Fibroblast of skin of back (primary cell): ENCODE results near the gene FARS2.
A peak's percentile ranks its signal among the peaks of the same experiment; 100 is the strongest.

Source experiments
- DNase-seq: peaks from one replicate; pipeline ENCODE4 v3.0.0-alpha.2; 2013

FARS2 gene

DNA sequence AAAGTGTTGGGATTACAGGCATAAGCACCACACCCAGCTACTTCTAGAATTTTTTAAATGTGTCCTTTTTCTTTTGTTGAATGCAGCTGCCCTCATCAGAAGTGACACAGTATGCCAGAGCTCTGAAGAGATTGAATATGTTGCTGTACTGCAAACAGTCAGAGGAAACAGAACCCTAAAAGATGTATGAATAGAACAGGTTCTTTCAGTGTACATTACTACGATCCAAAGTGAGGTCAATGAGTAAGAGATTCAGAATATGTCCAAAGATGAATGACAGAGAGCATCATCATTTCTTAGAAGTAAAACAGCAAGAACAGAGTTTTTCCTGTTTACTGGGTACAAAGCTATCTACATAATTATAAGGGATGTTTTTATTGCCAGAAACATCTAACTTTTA, 476.9 kb downstream of the FARS2 start:
- no peak for DNase-seq

DNA sequence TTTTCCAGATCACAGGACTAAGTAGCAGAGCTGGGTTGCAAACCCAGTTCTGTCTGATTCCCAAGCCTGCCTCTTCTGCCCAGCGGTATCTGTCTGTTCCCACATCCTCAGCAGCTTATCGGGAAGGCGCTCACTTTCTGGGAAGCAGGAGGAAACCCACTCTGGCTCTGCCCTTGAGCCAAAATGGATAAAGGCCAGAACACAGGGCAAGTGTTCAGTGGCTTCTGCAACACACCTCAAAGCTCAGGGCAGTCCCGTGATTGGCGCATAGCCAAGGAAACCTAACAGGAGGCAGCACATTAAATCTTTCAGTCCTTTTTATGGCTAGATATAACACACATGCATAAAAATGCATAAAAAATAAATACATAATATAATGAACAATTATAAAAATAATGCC, 483.2 kb downstream of the FARS2 start:
- DNase-seq, result no peak

DNA sequence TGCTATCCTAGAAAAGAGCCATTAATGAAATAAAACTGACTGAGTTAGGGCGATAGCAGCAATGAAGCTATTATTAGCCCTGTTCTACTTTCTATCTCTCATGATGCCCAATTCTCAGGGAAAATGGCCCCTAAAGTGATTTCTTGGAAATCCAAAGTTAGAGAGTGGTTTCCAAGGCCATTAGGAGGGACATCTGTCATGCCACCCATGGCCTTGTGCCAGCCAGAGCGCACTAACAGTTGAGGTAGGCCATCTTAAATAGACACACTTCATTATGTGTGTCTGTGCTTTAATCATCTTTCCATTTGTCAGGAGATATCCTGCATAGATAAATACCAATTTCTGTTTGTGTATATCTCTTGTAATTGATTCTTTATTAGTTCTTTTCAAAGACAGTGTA, 483.8 kb downstream of the FARS2 start:
- DNase-seq, result no peak

- DNase-seq, result no peak
These were observed 484.9 kb downstream of the FARS2 start for GRCh38 chr6:5746053-5746758.

- no peak for DNase-seq
These were observed 485.4 kb downstream of the FARS2 start for GRCh38 chr6:5746759-5747130.

DNA sequence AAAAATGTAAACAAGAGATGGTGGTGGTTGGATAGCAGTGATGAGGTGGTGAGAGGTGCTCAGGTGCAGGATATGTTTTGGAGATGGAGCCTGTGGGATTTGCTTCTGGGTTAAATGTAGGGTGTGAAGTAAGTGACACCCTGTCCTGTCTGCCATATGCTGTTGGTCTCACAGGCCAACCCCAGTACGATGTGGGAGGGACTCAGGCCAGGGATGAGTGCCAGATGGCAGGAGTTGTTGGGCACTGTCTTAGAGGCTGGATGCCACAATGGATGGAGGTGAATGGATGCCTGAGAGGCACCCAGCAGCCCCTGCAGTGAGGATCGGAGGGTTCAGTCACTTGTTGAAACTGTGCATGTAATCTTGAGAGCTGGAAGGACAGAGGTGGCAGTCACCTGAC, 486.1 kb downstream of the FARS2 start:
- DNase-seq, result no peak

DNA sequence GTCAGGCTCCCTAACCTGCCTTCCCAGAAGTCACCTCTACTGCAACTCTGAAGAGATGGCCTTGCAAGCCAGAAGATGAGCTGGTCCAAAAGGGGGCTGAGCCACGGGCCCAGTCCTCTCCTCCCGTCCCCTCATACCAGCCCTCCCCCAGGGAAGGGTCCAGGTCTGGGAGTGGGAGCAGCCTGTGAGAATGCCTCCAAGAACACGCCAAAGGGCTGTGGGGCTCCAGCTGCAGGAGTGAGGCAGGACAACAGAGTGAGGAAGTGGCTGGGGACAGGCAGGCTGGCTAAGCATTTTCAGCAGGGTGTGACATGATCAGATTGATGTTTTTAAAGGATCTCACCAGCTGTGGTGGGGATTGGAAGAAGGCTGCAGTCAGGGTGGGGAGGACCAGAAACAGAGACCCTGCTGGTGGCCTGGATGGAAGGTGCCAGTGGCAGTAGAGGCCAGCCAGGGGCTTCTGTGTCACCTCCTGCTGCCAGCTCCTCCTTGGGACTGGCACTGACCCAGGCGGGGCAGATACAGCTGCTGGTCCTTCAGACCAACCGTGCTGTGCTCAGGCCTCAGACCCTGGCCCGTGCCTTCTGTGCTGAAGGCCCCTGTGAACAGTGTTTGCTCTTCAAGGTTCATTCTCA, 487.8 kb downstream of the FARS2 start:
- no peak for DNase-seq

GRCh38 chr6:5749651-5750215, 488.4 kb downstream of the FARS2 start:
- DNase-seq, result no peak

GRCh38 chr6:5751525-5752390, 490.4 kb downstream of the FARS2 start:
- peak; percentile 26 for DNase-seq

DNA sequence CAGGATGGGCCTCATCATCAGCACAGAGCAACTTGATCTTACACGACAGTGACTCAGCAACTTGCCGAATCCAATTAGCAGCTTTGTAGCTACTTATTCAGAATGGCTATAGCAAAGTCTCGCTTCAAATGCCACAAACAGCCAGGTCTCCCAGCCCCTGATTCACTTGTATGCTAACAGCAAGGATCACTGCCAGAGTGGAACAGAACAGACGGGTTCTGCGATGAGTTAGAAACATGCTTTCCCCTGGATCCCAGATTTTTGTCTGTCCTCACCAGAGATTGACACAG, 491.0 kb downstream of the FARS2 start:
- DNase-seq, result peak; percentile 83

GRCh38 chr6:5753209-5753608, 491.9 kb downstream of the FARS2 start:
- no peak for DNase-seq

- no peak for DNase-seq
These were observed 493.6 kb downstream of the FARS2 start for GRCh38 chr6:5754904-5755303.

DNA sequence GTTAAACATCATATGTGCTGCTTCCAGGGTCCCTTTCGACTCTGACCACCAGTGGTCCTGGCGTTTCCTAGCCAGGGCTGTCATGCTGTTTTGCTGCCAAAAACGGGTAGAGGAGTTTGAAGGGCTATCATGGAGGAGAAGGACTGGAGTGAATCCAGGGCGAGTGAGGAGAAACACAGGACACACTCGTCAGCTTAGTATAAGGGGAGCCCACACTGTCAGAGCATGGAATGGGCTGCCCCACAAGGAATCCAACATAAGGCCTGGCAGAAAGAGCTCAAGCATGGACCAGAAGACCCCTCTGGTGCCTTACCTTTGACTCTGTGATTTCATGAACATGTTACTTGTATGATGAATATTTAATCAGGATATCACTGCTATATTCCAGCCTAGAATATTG, 498.3 kb downstream of the FARS2 start:
- DNase-seq, result no peak

- no peak for DNase-seq
These were observed 500.1 kb downstream of the FARS2 start for GRCh38 chr6:5761370-5761769.

DNA sequence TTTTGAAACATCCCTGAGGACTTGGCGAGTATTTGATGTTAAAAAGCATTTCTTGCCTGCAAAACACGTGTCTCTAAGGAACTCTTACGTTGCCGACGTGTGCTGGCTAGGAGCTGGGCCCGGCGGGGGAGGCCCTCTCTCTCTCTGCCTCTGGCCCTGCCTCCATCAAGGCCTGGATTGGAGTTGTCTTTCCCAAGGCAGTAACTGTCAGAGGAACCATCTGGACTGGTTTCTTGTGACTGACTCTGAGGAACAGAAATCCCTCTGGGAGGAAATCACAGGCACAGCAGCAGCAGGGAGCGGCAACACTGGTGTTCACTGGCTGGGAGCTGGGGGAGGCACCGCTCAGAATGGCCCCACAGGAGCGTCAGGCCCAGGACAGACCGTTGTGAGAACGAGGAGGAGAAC, 501.3 kb downstream of the FARS2 start:
- no peak for DNase-seq

DNA sequence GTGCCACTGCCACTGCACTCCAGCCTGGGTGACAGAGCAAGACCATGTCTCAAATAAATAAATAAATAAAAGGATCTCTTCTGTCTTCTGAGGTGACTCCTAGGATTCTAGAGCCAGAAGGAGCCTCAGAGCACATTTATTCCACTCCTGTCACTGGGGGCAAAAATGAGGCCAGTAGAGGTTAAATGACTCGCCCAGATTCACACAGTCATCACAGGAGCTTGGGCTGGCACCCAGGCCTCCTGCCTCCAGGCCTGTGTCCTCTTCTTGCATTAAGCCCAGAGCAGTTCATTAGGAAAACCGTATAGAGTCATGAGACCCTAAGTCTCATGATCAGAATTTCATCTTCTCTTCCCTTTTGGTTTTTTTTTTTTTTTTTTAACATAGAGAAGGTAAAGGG, 502.1 kb downstream of the FARS2 start:
- peak; percentile 57 for DNase-seq

DNA sequence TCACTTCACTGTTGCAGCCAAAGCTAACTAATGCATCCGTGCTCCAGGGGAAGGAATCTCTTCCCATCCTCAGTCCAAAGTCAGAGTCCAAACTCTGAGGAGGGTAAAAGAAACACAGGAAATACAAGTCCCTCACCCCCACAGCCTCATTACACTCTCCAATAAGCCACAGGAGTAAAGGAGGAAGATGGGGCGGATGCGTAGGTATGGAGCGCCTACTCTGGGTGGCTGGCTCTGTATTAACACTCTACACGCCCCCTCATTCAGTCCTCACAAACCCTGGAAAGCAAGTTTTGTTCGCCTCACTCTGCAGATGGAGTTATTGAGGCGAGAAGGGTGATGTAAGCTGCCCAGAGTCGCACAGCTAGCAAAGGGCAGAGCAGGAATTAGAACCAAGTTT, 502.6 kb downstream of the FARS2 start:
- DNase-seq, result peak; percentile 75

DNA sequence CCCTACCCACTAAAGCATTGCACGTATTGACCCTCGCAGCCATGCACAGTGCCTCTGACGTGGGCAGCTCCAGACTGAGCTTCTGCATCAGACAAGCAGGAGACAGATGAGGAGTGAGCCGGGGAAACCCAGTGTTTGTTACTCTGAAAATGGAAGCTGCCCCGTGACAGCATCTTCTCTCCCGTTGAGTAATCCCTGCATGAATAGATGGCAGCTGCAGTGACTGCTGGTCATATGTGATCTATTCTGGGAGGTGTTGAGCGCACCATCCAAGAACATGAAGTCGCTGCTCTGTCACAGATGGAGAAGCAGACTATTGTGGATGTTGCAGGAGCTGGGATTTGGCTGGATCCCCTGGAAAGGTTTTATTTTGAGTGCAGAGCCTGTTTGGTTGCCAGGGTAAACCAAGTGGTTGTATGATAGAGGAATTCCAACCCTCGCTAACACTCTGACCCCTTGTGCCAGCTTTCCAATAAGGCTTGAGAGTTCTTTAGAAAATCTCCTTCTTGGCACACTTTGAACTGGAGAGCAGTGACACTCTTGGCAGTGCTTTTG, 503.2 kb downstream of the FARS2 start:
- DNase-seq, result peak; percentile 39

- no peak for DNase-seq
These were observed 503.9 kb downstream of the FARS2 start for GRCh38 chr6:5765141-5765760.

DNA sequence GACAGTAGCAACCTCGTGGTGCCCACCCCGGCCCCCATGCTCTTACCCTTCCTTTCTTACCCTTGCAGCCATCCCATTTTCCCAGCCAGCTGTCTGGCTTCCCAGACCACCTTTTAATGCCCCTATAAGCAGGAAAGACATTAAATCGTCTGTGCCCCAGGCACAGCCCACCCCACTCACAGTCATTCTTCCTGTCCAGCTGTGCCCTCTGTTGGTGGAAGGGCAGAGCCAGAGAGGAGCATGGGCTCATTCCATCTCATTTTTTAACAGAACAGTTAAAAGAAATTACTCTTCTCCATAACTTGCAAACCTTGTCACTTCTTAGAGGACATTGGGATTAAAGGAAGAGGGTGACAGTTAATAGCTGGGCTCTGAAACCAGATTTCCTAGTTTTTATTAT, 504.9 kb downstream of the FARS2 start:
- DNase-seq, result no peak

- no peak for DNase-seq
These were observed 506.2 kb downstream of the FARS2 start for GRCh38 chr6:5767471-5767870.

GRCh38 chr6:5771211-5771610, 509.9 kb downstream of the FARS2 start:
- no peak for DNase-seq
